GM12874 (cell line): ENCODE measurements around the gene ETV5.

Experiments
- TF ChIP-seq, protein P1 (sequence below): IDR thresholded peaks from 2 replicates; pipeline ENCODE4 v1.5.1; 2011; ENCODE audit warnings: low read depth, mild to moderate bottlenecking, control low read depth, low read length, moderate library complexity; ENCODE audit not compliant: insufficient read depth

Gene ETV5

DNA sequence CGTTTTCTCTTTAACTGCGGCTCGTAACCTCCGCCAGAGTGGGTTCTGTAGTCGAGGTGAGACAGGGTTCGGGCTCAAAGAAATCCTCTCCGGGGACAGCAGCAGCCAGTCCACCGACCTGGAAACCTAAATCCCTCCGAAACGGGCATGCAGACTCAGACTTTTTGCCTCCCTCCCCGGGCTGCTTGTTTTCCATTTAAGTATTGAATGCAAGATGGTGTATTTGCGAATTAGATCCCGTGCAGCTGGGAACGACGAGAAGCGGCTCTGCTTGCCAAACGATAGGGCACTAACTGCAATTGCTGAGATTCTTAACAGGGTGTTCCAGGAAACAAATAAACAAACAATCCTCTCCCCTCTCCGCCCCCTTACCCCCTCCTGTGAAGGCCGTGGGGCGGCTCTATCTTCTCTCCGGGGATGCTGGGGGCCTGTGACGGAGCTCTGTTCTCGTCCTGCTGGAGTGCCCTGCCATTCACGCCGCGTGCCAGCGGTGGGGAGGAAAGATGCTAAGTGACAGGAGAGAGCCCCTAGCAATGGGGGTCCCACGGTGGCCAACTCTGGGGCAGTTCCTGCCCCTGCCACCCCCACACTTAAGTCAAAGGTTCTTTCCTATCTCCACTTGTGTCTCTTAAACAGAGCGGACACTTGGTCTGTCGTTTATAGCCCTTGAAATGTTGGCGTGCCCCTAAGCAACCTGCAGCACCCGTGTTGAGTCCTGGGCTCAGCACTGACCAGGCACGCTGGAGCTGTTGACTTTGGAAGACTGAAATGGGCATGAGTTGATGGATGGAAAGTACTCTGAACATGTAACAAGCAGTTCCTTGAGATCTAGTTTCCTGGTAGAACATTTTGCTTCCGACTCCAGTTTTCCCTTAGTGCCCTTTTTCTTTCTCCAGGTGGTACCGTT is 1.3 kb upstream of the ETV5 start:
- TF ChIP-seq, protein P1, sequence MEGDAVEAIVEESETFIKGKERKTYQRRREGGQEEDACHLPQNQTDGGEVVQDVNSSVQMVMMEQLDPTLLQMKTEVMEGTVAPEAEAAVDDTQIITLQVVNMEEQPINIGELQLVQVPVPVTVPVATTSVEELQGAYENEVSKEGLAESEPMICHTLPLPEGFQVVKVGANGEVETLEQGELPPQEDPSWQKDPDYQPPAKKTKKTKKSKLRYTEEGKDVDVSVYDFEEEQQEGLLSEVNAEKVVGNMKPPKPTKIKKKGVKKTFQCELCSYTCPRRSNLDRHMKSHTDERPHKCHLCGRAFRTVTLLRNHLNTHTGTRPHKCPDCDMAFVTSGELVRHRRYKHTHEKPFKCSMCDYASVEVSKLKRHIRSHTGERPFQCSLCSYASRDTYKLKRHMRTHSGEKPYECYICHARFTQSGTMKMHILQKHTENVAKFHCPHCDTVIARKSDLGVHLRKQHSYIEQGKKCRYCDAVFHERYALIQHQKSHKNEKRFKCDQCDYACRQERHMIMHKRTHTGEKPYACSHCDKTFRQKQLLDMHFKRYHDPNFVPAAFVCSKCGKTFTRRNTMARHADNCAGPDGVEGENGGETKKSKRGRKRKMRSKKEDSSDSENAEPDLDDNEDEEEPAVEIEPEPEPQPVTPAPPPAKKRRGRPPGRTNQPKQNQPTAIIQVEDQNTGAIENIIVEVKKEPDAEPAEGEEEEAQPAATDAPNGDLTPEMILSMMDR: no peak

DNA sequence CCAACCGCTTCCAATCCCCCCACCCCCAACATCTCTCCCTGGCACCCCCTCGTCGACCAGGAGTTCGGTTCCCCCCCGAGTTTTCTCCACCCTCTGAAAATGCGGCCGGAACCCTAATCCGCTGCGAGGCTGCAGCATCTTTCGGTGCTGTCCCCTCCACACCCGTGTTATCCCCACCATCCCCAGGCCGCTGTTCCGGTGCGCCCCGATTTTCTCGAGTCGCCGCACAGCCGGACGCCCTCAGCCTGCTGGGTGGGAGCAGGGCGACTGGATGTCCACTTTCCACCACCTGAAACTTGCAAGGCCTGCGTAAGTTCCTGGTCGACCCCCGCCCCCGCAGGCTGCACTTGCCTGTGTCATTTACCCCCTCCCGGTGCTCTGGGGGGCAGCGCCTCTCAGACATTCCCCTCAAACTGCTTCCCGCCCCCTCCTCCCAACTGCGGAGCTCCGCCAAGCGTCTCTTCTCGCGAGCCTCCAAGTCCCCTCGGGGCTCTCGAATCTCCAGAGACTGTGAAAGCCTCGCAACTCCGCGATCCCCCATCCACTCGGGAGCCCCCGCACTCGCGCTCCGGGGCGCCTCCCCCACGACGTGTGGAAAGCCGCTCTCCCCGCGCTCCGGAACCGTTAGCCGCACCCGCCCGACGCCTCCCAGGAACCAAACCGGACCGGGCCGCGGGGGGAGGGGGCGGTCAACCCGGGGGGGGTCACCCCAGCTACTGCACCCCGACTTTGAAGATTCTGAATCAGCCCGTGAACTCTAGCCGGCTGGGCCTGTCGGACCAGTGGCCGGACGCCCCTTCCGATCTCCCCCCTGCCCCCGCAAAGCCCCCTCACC is 566 bp downstream of the ETV5 start:
- TF ChIP-seq, protein P1: no peak

DNA sequence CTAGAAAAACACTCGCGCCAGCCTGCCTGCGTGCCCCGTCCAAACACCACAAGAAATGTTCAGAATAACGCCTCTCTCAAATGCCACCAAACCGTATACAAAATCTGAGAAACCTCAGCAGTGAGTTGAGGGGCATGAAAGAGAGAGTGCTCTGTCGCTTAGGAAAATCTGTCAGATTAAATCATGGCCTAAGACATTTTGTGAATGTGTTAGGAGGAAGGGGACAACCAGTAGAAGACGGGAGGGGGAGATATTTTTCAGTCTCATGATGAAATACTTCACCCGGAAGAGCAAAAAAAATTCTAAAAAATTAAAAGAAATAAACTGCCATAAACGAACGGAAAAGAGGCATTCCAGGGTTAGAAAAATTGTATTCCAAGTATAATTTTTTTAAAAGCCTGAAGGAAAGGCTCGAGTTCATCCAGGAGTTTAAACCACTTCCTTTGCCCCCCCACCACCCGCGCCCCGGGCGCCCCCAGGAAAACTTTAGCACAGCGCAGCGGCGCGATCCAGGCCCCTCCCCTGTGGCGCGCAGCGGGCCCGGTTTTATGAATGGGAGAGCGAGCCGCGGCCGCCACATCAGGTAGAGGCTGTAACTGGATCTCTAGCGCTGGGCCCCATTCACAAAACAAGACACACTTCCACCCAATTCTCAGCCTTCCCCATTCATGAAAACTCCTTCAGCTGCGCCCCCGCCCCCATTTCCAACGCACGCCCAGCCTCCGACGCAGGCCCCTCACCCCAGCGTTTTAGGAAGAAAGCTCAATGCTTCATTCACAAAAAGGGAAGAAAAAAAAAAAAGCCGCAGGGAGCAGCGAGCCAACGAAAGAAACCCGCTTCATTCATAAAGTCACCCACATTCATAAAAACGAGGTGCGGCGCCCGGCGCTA is 1.4 kb downstream of the ETV5 start:
- TF ChIP-seq, protein P1: no peak

DNA sequence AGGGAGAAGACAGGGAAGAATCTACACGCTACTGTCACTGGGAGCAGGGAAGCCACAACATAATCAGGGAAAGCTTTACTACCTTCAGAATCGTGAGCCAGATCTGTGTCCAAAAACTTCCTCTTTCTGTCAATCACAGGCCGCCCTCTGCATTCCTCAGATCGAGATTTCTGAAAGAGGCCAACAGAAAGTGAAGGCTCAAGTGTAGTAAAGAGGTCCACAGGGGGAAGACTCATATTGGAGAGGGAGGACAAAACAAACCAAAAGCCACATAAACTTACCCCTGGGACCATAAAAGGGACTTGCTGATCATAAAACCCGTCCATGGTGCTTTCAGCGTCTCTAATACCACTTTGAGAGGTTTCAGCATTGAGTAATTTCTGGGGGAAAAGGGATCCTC is 3.3 kb downstream of the ETV5 start:
- TF ChIP-seq, protein P1: no peak

DNA sequence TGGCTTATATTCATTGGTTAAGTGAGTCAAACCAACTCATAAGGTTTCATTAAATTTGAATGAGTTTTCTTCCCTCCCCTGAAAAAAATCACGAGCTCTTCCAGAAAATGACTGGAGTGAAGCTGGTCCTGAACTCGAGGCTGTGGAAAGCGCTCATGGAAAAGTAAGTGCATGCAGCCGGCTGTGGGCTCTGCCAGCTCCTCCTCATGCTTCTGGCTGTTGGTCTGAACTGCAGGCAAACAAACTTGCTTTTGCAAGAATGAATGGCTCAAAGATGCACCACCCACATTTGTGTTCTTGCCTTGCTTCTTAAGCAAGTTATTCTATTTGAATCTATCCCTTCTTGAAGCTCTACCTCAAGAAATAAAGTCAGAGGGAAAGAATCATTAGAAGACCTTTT is 6.2 kb downstream of the ETV5 start:
- TF ChIP-seq, protein P1: no peak

DNA sequence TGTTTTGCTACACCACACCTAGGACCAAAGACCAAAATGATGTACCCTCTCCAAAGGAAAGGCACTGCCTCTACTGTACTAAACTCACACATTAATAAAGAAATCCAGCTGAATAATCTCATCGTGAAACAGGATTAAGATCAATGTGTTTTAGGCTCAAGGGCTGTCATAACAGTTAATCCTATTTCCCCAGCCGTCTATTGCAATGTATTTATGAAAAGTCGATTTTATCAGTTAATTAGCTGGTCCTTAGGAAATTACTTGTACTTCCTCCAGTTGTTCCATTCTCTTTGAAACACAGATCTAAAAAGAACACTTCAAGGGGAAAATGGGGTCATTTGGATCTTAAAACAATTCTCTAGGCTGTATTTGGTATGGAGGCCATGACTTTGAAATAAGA is 8.5 kb downstream of the ETV5 start:
- TF ChIP-seq, protein P1: no peak

DNA sequence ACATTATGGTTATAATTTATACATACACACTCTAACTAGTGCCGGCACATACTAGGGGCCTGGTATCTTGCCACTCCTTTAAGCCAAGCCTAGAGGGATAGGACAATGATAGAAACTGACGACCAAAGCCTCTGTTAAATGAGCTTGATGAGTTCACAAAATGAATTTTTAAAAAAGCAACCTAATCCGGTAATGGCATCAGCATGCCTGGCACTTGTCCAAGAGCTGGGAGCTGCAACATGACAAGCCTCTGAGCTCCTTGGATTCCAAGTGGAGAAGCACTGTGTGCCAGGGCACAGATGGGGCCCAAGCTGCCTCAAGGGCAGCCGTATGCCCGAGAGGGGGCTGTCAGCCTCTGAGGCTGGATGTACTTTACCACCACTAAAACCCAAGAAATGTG is 9.7 kb downstream of the ETV5 start:
- TF ChIP-seq, protein P1: no peak
